GM12865 (cell line): ENCODE results near the gene MAP6.

Experiments
- DNase-seq: peaks from one replicate; pipeline ENCODE4 v3.0.0; 2010; ENCODE audit warnings: low read depth
- H3K4me3 ChIP-seq: 2 replicates; pipeline ENCODE4 v1.5.1; 2011; ENCODE audit warnings: mild to moderate bottlenecking, low read depth, low read length, control low read depth
- CTCF ChIP-seq: IDR thresholded peaks from 2 replicates; pipeline ENCODE4 v1.5.1; 2011; ENCODE audit warnings: low read length, control low read depth, low read depth, inconsistent platforms; ENCODE audit not compliant: insufficient read depth; ENCODE audit errors: missing control alignments

MAP6 gene

DNA sequence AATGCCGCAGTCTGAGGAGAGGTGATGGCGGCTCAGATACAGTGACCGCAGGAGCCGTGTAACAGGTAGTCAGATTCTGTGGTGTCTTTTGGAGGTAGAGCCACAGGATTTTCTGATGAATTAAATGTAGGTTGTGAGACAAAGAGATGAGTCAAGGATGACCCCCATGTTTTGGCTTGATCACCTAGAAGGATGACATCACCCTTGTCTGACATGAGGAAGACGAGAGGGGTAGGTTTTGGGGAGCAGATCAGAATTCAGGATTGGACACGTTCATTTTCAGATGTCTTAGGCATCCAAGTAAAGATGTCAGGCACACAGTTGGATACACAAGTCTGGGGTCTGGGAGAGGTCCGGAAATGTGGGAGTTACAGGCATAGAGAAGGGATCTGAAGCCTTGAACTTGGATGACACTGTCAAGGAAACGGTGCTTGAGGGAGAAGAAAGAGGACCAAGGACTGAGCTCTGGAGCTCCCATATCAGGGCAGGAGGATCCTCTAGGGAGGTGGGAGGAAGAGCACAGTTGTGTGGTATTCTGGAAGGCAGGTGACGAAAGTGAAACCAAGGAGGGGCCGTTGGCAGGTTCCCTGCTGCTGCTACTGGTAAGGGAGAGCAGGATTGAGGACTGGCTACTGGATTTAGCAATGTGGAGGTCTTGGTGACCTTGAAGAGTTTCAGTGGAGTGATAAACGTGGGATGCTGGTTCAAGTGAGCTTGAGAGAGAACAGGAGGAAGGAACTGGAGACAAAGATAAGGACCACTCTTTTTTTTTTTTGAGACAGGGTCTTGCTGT, 130.5 kb downstream of the MAP6 start:
- no peak for DNase-seq

DNA sequence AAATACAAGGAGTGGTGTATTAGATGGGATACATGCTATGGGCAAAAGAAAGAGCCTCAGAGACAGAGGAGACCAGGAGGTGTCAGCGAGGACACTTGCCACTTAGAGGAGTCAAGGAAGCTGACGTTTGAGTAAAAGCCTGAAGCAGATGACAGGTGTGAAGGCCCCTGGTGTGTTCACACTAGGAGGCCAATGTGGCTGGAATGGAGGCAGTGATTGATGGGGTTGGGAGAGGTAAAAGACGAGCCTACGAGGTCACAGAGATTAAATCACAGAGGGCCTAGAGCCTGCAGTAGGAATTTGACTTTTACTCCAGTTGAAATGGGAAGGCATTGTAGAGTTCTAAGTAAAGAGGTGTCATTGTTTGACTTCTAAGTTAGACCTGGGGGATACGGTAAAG, 131.1 kb downstream of the MAP6 start:
- H3K4me3 ChIP-seq: peak overlapping the region; percentile 14
- no peak for DNase-seq
- no peak for TF ChIP-seq CTCF

More for the DNA sequence above, 130.5 kb downstream of the MAP6 start:
- no peak for TF ChIP-seq CTCF
- H3K4me3 ChIP-seq: no peak overlapping the region
